HEK293 (cell line): ENCODE results near the gene DCST1.
A peak's percentile ranks its signal among the peaks of the same experiment; 100 is the strongest.

ENCODE experiments used
- ATF2 ChIP-seq: fragments of 450-650 bp; formaldehyde crosslinking; IDR thresholded peaks from 2 replicates; pipeline ENCODE4 v1.5.1; 2016; ENCODE audit warnings: missing biosample characterization, missing genetic modification characterization, low read depth
- BCL11A ChIP-seq: fragments of 450-650 bp; formaldehyde crosslinking; IDR thresholded peaks from 2 replicates; pipeline ENCODE4 v1.5.1; 2016; ENCODE audit warnings: low read depth, missing biosample characterization, missing genetic modification characterization
- BCL6B ChIP-seq: fragments of 450-650 bp; formaldehyde crosslinking; IDR thresholded peaks from 2 replicates; pipeline ENCODE4 v1.5.1; 2017; ENCODE audit warnings: missing biosample characterization, missing genetic modification characterization
- FEZF1 ChIP-seq: fragments of 450-650 bp; formaldehyde crosslinking; IDR thresholded peaks from 2 replicates; pipeline ENCODE4 v1.5.1; 2016; ENCODE audit warnings: missing biosample characterization, missing genetic modification characterization
- GLIS2 ChIP-seq: fragments of 450-650 bp; formaldehyde crosslinking; IDR thresholded peaks from 2 replicates; pipeline ENCODE4 v1.5.1; 2016; ENCODE audit warnings: missing biosample characterization, missing genetic modification characterization
- INSM2 ChIP-seq: fragments of 450-650 bp; formaldehyde crosslinking; IDR thresholded peaks from 2 replicates; pipeline ENCODE4 v1.5.1; 2016; ENCODE audit warnings: missing biosample characterization, missing genetic modification characterization
- KLF8 ChIP-seq: fragments of 450-650 bp; formaldehyde crosslinking; IDR thresholded peaks from 2 replicates; pipeline ENCODE4 v1.5.1; 2016; ENCODE audit warnings: missing biosample characterization, missing genetic modification characterization
- PBX3 ChIP-seq: sonication (generic); formaldehyde crosslinking; IDR thresholded peaks from 2 replicates; pipeline ENCODE4 v1.8.1; 2022; ENCODE audit warnings: mild to moderate bottlenecking, moderate library complexity, missing genetic modification reagents
- PRDM4 ChIP-seq: fragments of 450-650 bp; formaldehyde crosslinking; IDR thresholded peaks from 2 replicates; pipeline ENCODE4 v1.5.1; 2017; ENCODE audit warnings: missing biosample characterization, missing genetic modification characterization
- REPIN1 ChIP-seq: fragments of 450-650 bp; formaldehyde crosslinking; IDR thresholded peaks from 2 replicates; pipeline ENCODE4 v1.5.1; 2017; ENCODE audit warnings: missing biosample characterization, missing genetic modification characterization, low read depth
- SP3 ChIP-seq: fragments of 450-650 bp; formaldehyde crosslinking; IDR thresholded peaks from 2 replicates; pipeline ENCODE4 v1.5.1; 2016; ENCODE audit warnings: missing biosample characterization, missing genetic modification characterization
- TCF7L2 ChIP-seq: IDR thresholded peaks from 2 replicates; pipeline ENCODE4 v1.6.1; 2011; ENCODE audit warnings: low read depth, mild to moderate bottlenecking, inconsistent platforms, low read length, moderate library complexity, borderline replicate concordance
- ZBTB10 ChIP-seq: fragments of 450-650 bp; formaldehyde crosslinking; IDR thresholded peaks from 2 replicates; pipeline ENCODE4 v1.5.1; 2016; ENCODE audit warnings: missing biosample characterization, missing genetic modification characterization
- ZFP3 ChIP-seq: fragments of 450-650 bp; formaldehyde crosslinking; IDR thresholded peaks from 2 replicates; pipeline ENCODE4 v1.5.1; 2016; ENCODE audit warnings: low read depth, missing biosample characterization, missing genetic modification characterization
- ZNF112 ChIP-seq: fragments of 450-650 bp; formaldehyde crosslinking; IDR thresholded peaks from 2 replicates; pipeline ENCODE4 v1.5.0; 2017; ENCODE audit warnings: missing biosample characterization, missing genetic modification characterization
- ZNF157 ChIP-seq: fragments of 450-650 bp; formaldehyde crosslinking; IDR thresholded peaks from 2 replicates; pipeline ENCODE4 v1.5.1; 2016; ENCODE audit warnings: missing biosample characterization, missing genetic modification characterization
- ZNF174 ChIP-seq: fragments of 450-650 bp; formaldehyde crosslinking; IDR thresholded peaks from 2 replicates; pipeline ENCODE4 v1.5.0; 2017; ENCODE audit warnings: missing biosample characterization, mild to moderate bottlenecking, missing genetic modification characterization
- ZNF302 ChIP-seq: fragments of 450-650 bp; formaldehyde crosslinking; IDR thresholded peaks from 2 replicates; pipeline ENCODE4 v1.5.1; 2016; ENCODE audit warnings: missing biosample characterization, missing genetic modification characterization, low read depth
- ZNF354C ChIP-seq: fragments of 450-650 bp; formaldehyde crosslinking; IDR thresholded peaks from 2 replicates; pipeline ENCODE4 v1.5.1; 2016; ENCODE audit warnings: missing biosample characterization, missing genetic modification characterization, low read depth, borderline replicate concordance
- ZNF501 ChIP-seq: fragments of 450-650 bp; formaldehyde crosslinking; IDR thresholded peaks from 2 replicates; pipeline ENCODE4 v1.5.1; 2016; ENCODE audit warnings: missing biosample characterization, missing genetic modification characterization
- ZNF513 ChIP-seq: fragments of 450-650 bp; IDR thresholded peaks from 2 replicates; pipeline ENCODE4 v1.5.1; 2018; ENCODE audit warnings: missing biosample characterization, missing genetic modification characterization
- ZNF548 ChIP-seq: fragments of 450-650 bp; formaldehyde crosslinking; IDR thresholded peaks from 2 replicates; pipeline ENCODE4 v1.5.1; 2016; ENCODE audit warnings: missing biosample characterization, missing genetic modification characterization
- ZNF558 ChIP-seq: fragments of 450-650 bp; formaldehyde crosslinking; IDR thresholded peaks from 2 replicates; pipeline ENCODE4 v1.5.1; 2016; ENCODE audit warnings: missing biosample characterization, missing genetic modification characterization
- ZNF585B ChIP-seq: fragments of 450-650 bp; formaldehyde crosslinking; IDR thresholded peaks from 2 replicates; pipeline ENCODE4 v1.5.1; 2016; ENCODE audit warnings: missing biosample characterization, missing genetic modification characterization
- ZNF629 ChIP-seq: fragments of 450-650 bp; formaldehyde crosslinking; IDR thresholded peaks from 2 replicates; pipeline ENCODE4 v1.5.1; 2017; ENCODE audit warnings: missing biosample characterization, missing genetic modification characterization
- ZNF777 ChIP-seq: fragments of 450-650 bp; formaldehyde crosslinking; IDR thresholded peaks from 2 replicates; pipeline ENCODE4 v1.5.1; 2017; ENCODE audit warnings: missing biosample characterization, missing genetic modification characterization, borderline replicate concordance
- ZNF830 ChIP-seq: fragments of 450-650 bp; IDR thresholded peaks from 2 replicates; pipeline ENCODE4 v1.5.0; 2018; ENCODE audit warnings: missing biosample characterization, missing genetic modification characterization, low read depth, mild to moderate bottlenecking, moderate library complexity

DCST1 gene

DNA sequence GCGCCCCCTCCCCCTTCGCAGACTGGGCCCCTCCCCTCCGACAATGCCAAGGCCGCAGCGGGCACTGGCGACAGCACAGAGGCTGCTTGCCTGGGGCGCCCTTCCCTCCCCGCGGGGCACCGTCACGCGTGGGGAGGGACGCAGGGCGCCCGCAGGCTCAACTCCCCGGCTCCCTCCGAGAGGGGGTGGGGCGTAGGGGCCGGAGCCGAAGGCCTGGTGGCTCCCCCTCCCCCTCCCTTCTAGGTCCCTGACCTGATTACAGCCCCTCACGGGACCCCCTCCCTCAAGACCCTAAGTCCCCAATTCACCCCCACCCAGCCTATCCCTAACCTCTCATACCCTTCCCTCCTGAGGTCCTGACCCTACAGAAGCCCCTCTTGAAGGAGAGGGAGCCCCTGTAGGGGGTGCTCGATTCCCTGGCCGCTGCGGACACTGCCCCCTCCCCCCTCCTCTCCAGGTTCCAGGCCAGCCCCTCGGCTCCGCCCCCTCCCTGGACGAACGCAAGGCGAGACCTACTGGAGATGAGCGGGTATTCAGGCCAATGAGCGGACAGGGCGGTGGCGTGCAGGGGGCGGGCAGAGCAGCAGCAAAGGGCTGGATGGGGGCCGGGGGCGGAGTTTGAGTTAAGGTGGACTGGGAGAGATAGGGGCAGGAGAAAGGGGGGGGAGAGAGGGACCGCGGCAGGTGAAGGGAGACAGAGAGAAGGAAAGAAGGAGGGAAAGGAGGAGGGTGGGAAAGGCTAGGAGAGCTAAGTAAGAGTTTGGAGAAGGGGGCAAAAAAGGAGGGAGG lies 31.8 kb upstream of the DCST1 start (continued):
- TF ChIP-seq GLIS2 (tag by site-specific recombination) (peak; percentile 96), ZNF585B (no peak), ZFP3 (no peak), FEZF1 (tag by site-specific recombination) (no peak), ZNF302 (tag by site-specific recombination) (no peak), ZNF174 (tag by site-specific recombination) (no peak), ATF2 (peak; percentile 8; the same call in 1 of the 2 replicates), ZNF501 (tag by site-specific recombination) (0 out of 2 replicates have a peak, but pooled peaks have one; percentile 20), REPIN1 (tag by site-specific recombination) (no peak), ZNF112 (tag by site-specific recombination) (no peak), ZNF513 (tag by site-specific recombination) (no peak; the same call in 1 of the 2 replicates), SP3 (tag by site-specific recombination) (peak; percentile 98), PRDM4 (no peak), ZNF548 (tag by site-specific recombination) (no peak), ZNF558 (no peak), KLF8 (tag by site-specific recombination) (peak; percentile 99), PBX3 (peak; percentile 56; the same call in 1 of the 2 replicates), ZNF777 (no peak; the same call in 1 of the 2 replicates), BCL6B (tag by site-specific recombination) (no peak), BCL11A (tag by site-specific recombination) (peak; percentile 94), ZNF629 (tag by site-specific recombination) (no peak; the same call in 1 of the 2 replicates), INSM2 (peak; percentile 78; the same call in 1 of the 2 replicates), ZNF157 (tag by site-specific recombination) (no peak), ZBTB10 (tag by site-specific recombination) (peak; percentile 96), TCF7L2 (peak; percentile 13; the same call in 1 of the 2 replicates), ZNF354C (tag by site-specific recombination) (no peak), ZNF830 (tag by site-specific recombination) (no peak)
